H1 (cell line): ENCODE data around the gene LYPD6B. TPM values are rescaled to one million over a fixed set of nuclear protein-coding genes. Genes with fewer than 3 reads are reported as not detected.
A peak's percentile ranks its signal among the peaks of the same experiment; 100 is the strongest.

Source experiments
- CTCF ChIA-PET: fragments of 300-600 bp; sonication (Branson Sonifier 250); formaldehyde crosslinking; loops from one replicate; lab custom pipeline; 2021; ENCODE audit not compliant: partially characterized antibody; lab: Charles Lee
- POLR2A ChIA-PET: fragments of 300-600 bp; sonication (Branson Sonifier 250); formaldehyde crosslinking; loops from one replicate; lab custom pipeline; 2021; ENCODE audit warnings: inconsistent platforms; ENCODE audit not compliant: partially characterized antibody; lab: Charles Lee
- DNase-seq, 2 experiments: peaks; one replicate each; pipeline versions ENCODE4 v3.0.0 to v3.0.0-alpha.2; 2010 to 2022; ENCODE audit warnings: low spot score in 2 of 2, low read depth in 1 of 2, mixed read lengths in 1 of 2
- FAIRE-seq: peaks from 2 replicates; lab custom pipeline; 2011; peaks lifted over from hg19 to GRCh38; lab: Jason Lieb, UNC
- H2AFZ ChIP-seq: 2 replicates; pipeline ENCODE4 v1.8.1; 2012; ENCODE audit warnings: low read length, inconsistent platforms
- H2AK5ac ChIP-seq: 2 replicates; pipeline ENCODE4 v1.6.1; 2013; ENCODE audit warnings: low read depth, low read length
- H2BK120ac ChIP-seq: replicated peaks from 2 replicates; pipeline ENCODE3; 2013; ENCODE audit warnings: low read depth, low read length, inconsistent platforms
- H2BK12ac ChIP-seq: 2 replicates; pipeline ENCODE4 v1.6.1; 2013; ENCODE audit warnings: low read depth, low read length
- H2BK15ac ChIP-seq: 2 replicates; pipeline ENCODE4 v1.6.1; 2013; ENCODE audit warnings: low read length
- H2BK20ac ChIP-seq: 2 replicates; pipeline ENCODE4 v1.6.1; 2013; ENCODE audit warnings: low read length
- H2BK5ac ChIP-seq: 2 replicates; pipeline ENCODE4 v1.6.1; 2013; ENCODE audit warnings: low read depth, low read length
- H3K14ac ChIP-seq: 2 replicates; pipeline ENCODE4 v1.6.1; 2013; ENCODE audit warnings: inconsistent platforms; ENCODE audit not compliant: insufficient read length
- H3K18ac ChIP-seq: 2 replicates; pipeline ENCODE4 v1.6.1; 2013; ENCODE audit warnings: low read length; ENCODE audit errors: extremely low read depth
- H3K23ac ChIP-seq: 2 replicates; pipeline ENCODE4 v1.6.1; 2013; ENCODE audit warnings: inconsistent platforms; ENCODE audit not compliant: insufficient read length
- H3K23me2 ChIP-seq: 2 replicates; pipeline ENCODE4 v1.6.1; 2013; ENCODE audit warnings: low read depth, low read length
- H3K27ac ChIP-seq: 2 replicates; pipeline ENCODE4 v1.6.1; 2011; ENCODE audit warnings: low read depth, low read length, inconsistent platforms
- H3K27me3 ChIP-seq, 4 experiments: replicated peaks in 1 of 4; 1 replicate in 1 of 4; 2 replicates in 3 of 4; pipeline versions ENCODE4 v1.6.1 to v1.8.1; 2011 to 2013; ENCODE audit warnings: low read length in 3 of 4, mild to moderate bottlenecking in 3 of 4, inconsistent platforms in 2 of 4, mixed read lengths in 2 of 4, moderate library complexity in 1 of 4; ENCODE audit not compliant: control insufficient read depth in 3 of 4, insufficient read depth in 3 of 4; ENCODE audit errors: extremely low read depth in 1 of 4
- H3K36me3 ChIP-seq, 4 experiments: 2 replicates each; pipeline versions ENCODE4 v1.6.1 to v1.8.1; 2011 to 2013; ENCODE audit warnings: mild to moderate bottlenecking in 4 of 4, low read length in 3 of 4, moderate library complexity in 2 of 4, control low read depth in 1 of 4, inconsistent platforms in 1 of 4; ENCODE audit not compliant: insufficient read depth in 4 of 4, control insufficient read depth in 2 of 4
- H3K4ac ChIP-seq: replicated peaks from 2 replicates; pipeline ENCODE3; 2013; ENCODE audit warnings: low read length, low read depth, mixed read lengths, inconsistent platforms; ENCODE audit not compliant: insufficient read length
- H3K4me1 ChIP-seq, 4 experiments: replicated peaks in 1 of 4; 1 replicate in 1 of 4; 2 replicates in 3 of 4; pipeline versions ENCODE4 v1.6.1 to v1.8.1; 2011 to 2013; ENCODE audit warnings: low read length in 3 of 4, inconsistent platforms in 2 of 4, mixed read lengths in 1 of 4; ENCODE audit not compliant: insufficient read depth in 4 of 4, control insufficient read depth in 3 of 4
- H3K4me2 ChIP-seq, 2 experiments: 2 replicates each; pipeline versions ENCODE4 v1.6.1 to v1.8.1; 2011 to 2013; ENCODE audit warnings: low read depth in 2 of 2, low read length in 2 of 2, control low read depth in 1 of 2, inconsistent platforms in 1 of 2, mild to moderate bottlenecking in 1 of 2; ENCODE audit not compliant: insufficient read depth in 1 of 2
- H3K4me3 ChIP-seq, 4 experiments: fragments of 200-600, 300-600 bp in 1 of 4; sonication (generic), shearing (Covaris generic), sonication (Bioruptor Twin) in 1 of 4; 2 replicates each; pipeline versions ENCODE4 v1.5.1 to v1.8.1; 2011 to 2016; ENCODE audit warnings: low read length in 4 of 4, low read depth in 3 of 4, control low read depth in 2 of 4, inconsistent platforms in 2 of 4, mild to moderate bottlenecking in 2 of 4, mixed read lengths in 1 of 4, moderate library complexity in 1 of 4; ENCODE audit not compliant: insufficient read depth in 2 of 4; ENCODE audit errors: extremely low read depth in 1 of 4
- H3K56ac ChIP-seq: replicated peaks from 2 replicates; pipeline ENCODE3; 2013; ENCODE audit warnings: low read depth, mild to moderate bottlenecking, mixed read lengths, low read length, inconsistent platforms; ENCODE audit not compliant: insufficient read length
- H3K79me1 ChIP-seq: 2 replicates; pipeline ENCODE4 v1.6.1; 2013; ENCODE audit warnings: low read depth, low read length, control low read depth
- H3K79me2 ChIP-seq, 2 experiments: 2 replicates each; pipeline versions ENCODE4 v1.6.1 to v1.8.1; 2012 to 2013; ENCODE audit warnings: low read length in 2 of 2, mild to moderate bottlenecking in 2 of 2, inconsistent platforms in 1 of 2; ENCODE audit not compliant: insufficient read depth in 2 of 2, control insufficient read depth in 1 of 2
- H3K9ac ChIP-seq, 4 experiments: replicated peaks in 1 of 4; 1 replicate in 1 of 4; 2 replicates in 3 of 4; pipeline versions ENCODE4 v1.6.1 to v1.8.1; 2011 to 2013; ENCODE audit warnings: low read depth in 3 of 4, low read length in 3 of 4, control low read depth in 2 of 4, mild to moderate bottlenecking in 2 of 4, moderate library complexity in 2 of 4, inconsistent platforms in 1 of 4; ENCODE audit errors: extremely low read depth in 1 of 4
- H3K9me3 ChIP-seq, 2 experiments: 2 replicates each; pipeline versions ENCODE4 v1.6.1 to v1.8.1; 2012 to 2013; ENCODE audit warnings: mild to moderate bottlenecking in 2 of 2, moderate library complexity in 2 of 2, control low read depth in 1 of 2, inconsistent platforms in 1 of 2, low read depth in 1 of 2, low read length in 1 of 2, mixed read lengths in 1 of 2; ENCODE audit not compliant: insufficient read depth in 2 of 2
- H4K20me1 ChIP-seq, 2 experiments: replicated peaks in 1 of 2; 2 replicates each; pipeline versions ENCODE3 to v1.8.1; 2011 to 2013; ENCODE audit warnings: inconsistent platforms in 2 of 2, low read length in 2 of 2, mild to moderate bottlenecking in 1 of 2; ENCODE audit not compliant: insufficient read depth in 2 of 2, control insufficient read depth in 1 of 2
- H4K5ac ChIP-seq: 2 replicates; pipeline ENCODE4 v1.6.1; 2013; ENCODE audit warnings: low read length, low read depth, mixed read lengths, inconsistent platforms; ENCODE audit not compliant: insufficient read length
- H4K8ac ChIP-seq: 2 replicates; pipeline ENCODE4 v1.8.0; 2013; ENCODE audit warnings: mild to moderate bottlenecking, moderate library complexity, low read length, inconsistent platforms; ENCODE audit not compliant: insufficient read depth; ENCODE audit errors: extremely low read depth
- H4K91ac ChIP-seq: replicated peaks from 2 replicates; pipeline ENCODE3; 2013; ENCODE audit warnings: low read length, mixed read lengths, inconsistent platforms; ENCODE audit not compliant: insufficient read length
- CBX8 ChIP-seq: fragments of 300-800, 300-1000 bp; sonication (generic); IDR thresholded peaks from 2 replicates; pipeline ENCODE4 v1.7.1; 2016; ENCODE audit warnings: low read depth, low read length, borderline replicate concordance
- EZH2 ChIP-seq: fragments of 200-600 bp; sonication (generic); IDR thresholded peaks from 2 replicates; pipeline ENCODE4 v1.7.1; 2012; ENCODE audit warnings: low read depth, mild to moderate bottlenecking, moderate library complexity, low read length, inconsistent platforms; ENCODE audit not compliant: severe bottlenecking
- YY1 ChIP-seq: IDR thresholded peaks from 2 replicates; pipeline ENCODE4 v1.6.1; 2011; ENCODE audit warnings: low read depth, mild to moderate bottlenecking, low read length
- WGBS, 2 experiments: shearing (Covaris generic) in 1 of 2; methylation state at CpG; one replicate each; pipeline versions ENCODE4 v1.1.6 to v1.1.7; 2013 to 2015; ENCODE audit warnings: low lambda C conversion rate in 2 of 2, mixed read lengths in 2 of 2, inconsistent platforms in 1 of 2, low coverage in 1 of 2, missing lambda C conversion rate in 1 of 2; ENCODE audit not compliant: insufficient replicate concordance in 2 of 2, insufficient coverage in 1 of 2, insufficient read length in 1 of 2; ENCODE audit errors: extremely low coverage in 1 of 2, missing lambda C conversion rate in 1 of 2; 5-methylcytosine and 5-hydroxymethylcytosine counted together
- polyA plus RNA-seq, 7 experiments: library from polyadenylated mRNA; depleted of rRNA in 3 of 7; stranded (reverse) in 5 of 7; unstranded in 2 of 7; fragments of >200 nt in 5 of 7; fragments of 200-250 nt in 2 of 7; gene quantifications; 1 replicate in 5 of 7; 2 replicates in 1 of 7; 4 replicates in 1 of 7; pipeline versions ENCODE4 v1.2.1 to v1.2.3, GENCODE V29; 2011 to 2013; ENCODE audit warnings: missing spikeins in 2 of 7, mixed read lengths in 2 of 7
- total RNA-seq: library from RNA; stranded (reverse); fragmentation: NEBNext Ultra II Directional; extraction: Animal tissue kit (Norgen Biotek cat#: 25700); gene quantifications from 2 replicates; pipeline ENCODE4 v1.2.1, GENCODE V29; 2021

The LYPD6B gene
- total and polyA plus RNA-seq, 2 of the 8 experiments (the other 6 are each of a cell fraction or from before 2014, with no cell fraction given), result 2.2 to 3.5 TPM

- no peak overlapping the region for H2AFZ ChIP-seq
- DNase-seq (peak in 1 of 2 experiments; percentile 43), FAIRE-seq (no peak)
- H3K79me1 ChIP-seq, result no peaks in the 10 kb centered on the region
- CTCF ChIA-PET, result interaction anchor here (0.5 to 22.0 kb wide), 5 partner anchors 10 to 463 kb away, joined by 3 to 277 read pairs (median 3); partner anchors contain the start of gene LYPD6B
- no peak overlapping the region for H4K8ac ChIP-seq
- H2BK5ac ChIP-seq, result no peak overlapping the region
- peak overlapping the region; percentile 40; the same call in 1 of the 2 replicates for H2BK12ac ChIP-seq
- H3K4ac ChIP-seq, result no peak overlapping the region
- H3K4me2 ChIP-seq, result no peak overlapping the region
- peak overlapping the region; percentile 70 for H4K91ac ChIP-seq
- H3K79me2 ChIP-seq, result no peaks in the 10 kb centered on the region
- H3K4me1 ChIP-seq, result peaks cover 4 to 14% (median 9%) of the 10 kb centered on the region in 4 experiments; a peak in 6 of 7 replicates
- H3K4me3 ChIP-seq, result no peak overlapping the region
- 88% methylated on average over 11 of the region's 11 CpGs; no CpG with 5 or more reads in 1 of the 2 experiments for whole genome bisulfite sequencing, 2 experiments
- no peaks in the 10 kb centered on the region for H3K23me2 ChIP-seq
- no peaks in the 10 kb centered on the region; a peak in 2 of 7 replicates for H3K27me3 ChIP-seq
- no peaks in the 10 kb centered on the region for H3K9me3 ChIP-seq
- H3K14ac ChIP-seq, result no peak overlapping the region
- H4K20me1 ChIP-seq, result no peaks in the 10 kb centered on the region
- no peak overlapping the region for H2AK5ac ChIP-seq
- H3K18ac ChIP-seq, result no peak overlapping the region
- no peak overlapping the region for H2BK120ac ChIP-seq
- H3K56ac ChIP-seq, result no peak overlapping the region
- no peak overlapping the region for H4K5ac ChIP-seq
- no peak overlapping the region for H3K27ac ChIP-seq
- no peak overlapping the region for H3K23ac ChIP-seq
- H3K36me3 ChIP-seq, result no peaks in the 10 kb centered on the region
- H2BK20ac ChIP-seq, result no peak overlapping the region
- POLR2A ChIA-PET, result interaction anchor here (1.6 kb wide), 1 partner anchor 12 kb away, joined by 6 read pairs; no protein-coding TSS in a partner anchor
- no peak for TF ChIP-seq EZH2
- no peak for TF ChIP-seq CBX8
- no peak for TF ChIP-seq YY1
- TF ChIP-seq, all 59 proteins: peak for 0
- Histone ChIP-seq H3K9ac (no peak overlapping the region), H2BK15ac (no peak overlapping the region)
Measured at GRCh38 chr2:149029307-149029965, 9.1 kb upstream of the LYPD6B start.
